ENCODE results near the gene WDFY4.

The WDFY4 gene

GRCh38 chr10:48817141-48817540 lies 132.5 kb downstream of the WDFY4 start:
- H3K4me3 ChIP-seq (ENCODE audit: low read depth, low read length), result no peak overlapping the region
- TF ChIP-seq CTCF (IDR thresholded peaks at IDR 0.05; ENCODE audit: borderline replicate concordance, insufficient read depth, low read depth, low read length), result no peak

GRCh38 chr10:48818081-48818480 lies 133.4 kb downstream of the WDFY4 start:
- no peak overlapping the region for H3K4me3 ChIP-seq (ENCODE audit: low read depth, low read length)
- no peak for TF ChIP-seq CTCF (IDR thresholded peaks at IDR 0.05; ENCODE audit: borderline replicate concordance, insufficient read depth, low read depth, low read length)

GRCh38 chr10:48818861-48819520 lies 134.3 kb downstream of the WDFY4 start:
- TF ChIP-seq CTCF (IDR thresholded peaks at IDR 0.05; ENCODE audit: borderline replicate concordance, insufficient read depth, low read depth, low read length), result no peak

GRCh38 chr10:48819783-48820182 lies 135.1 kb downstream of the WDFY4 start:
- TF ChIP-seq CTCF (IDR thresholded peaks at IDR 0.05; ENCODE audit: borderline replicate concordance, insufficient read depth, low read depth, low read length), result no peak
- H3K4me3 ChIP-seq (ENCODE audit: low read depth, low read length), result no peak overlapping the region

More at GRCh38 chr10:48818861-48819520, 134.3 kb downstream of the WDFY4 start:
- no peak overlapping the region for H3K4me3 ChIP-seq (ENCODE audit: low read depth, low read length)

GRCh38 chr10:48820231-48820630 lies 135.6 kb downstream of the WDFY4 start:
- TF ChIP-seq CTCF (IDR thresholded peaks at IDR 0.05; ENCODE audit: borderline replicate concordance, insufficient read depth, low read depth, low read length), result no peak
- no peak overlapping the region for H3K4me3 ChIP-seq (ENCODE audit: low read depth, low read length)

GRCh38 chr10:48820699-48821098 lies 136.0 kb downstream of the WDFY4 start:
- no peak overlapping the region for H3K4me3 ChIP-seq (ENCODE audit: low read depth, low read length)
- no peak for TF ChIP-seq CTCF (IDR thresholded peaks at IDR 0.05; ENCODE audit: borderline replicate concordance, insufficient read depth, low read depth, low read length)

- TF ChIP-seq CTCF (IDR thresholded peaks at IDR 0.05; ENCODE audit: borderline replicate concordance, insufficient read depth, low read depth, low read length), result no peak
- H3K4me3 ChIP-seq (ENCODE audit: low read depth, low read length), result no peak overlapping the region
These were observed 136.4 kb downstream of the WDFY4 start for GRCh38 chr10:48821111-48821510.

Data from GM12875 (cell line).